AG09319 (cell line): ENCODE data around the gene MARCHF3.
"Not testable (repeated sequence)": the region's sequence is repeated elsewhere in the genome, so short reads cannot be mapped to it uniquely, and the experiment has no call there.

ENCODE experiments used
- DNase-seq: peaks from one replicate; pipeline ENCODE4 v3.0.0-alpha.2; 2010; ENCODE audit warnings: low read depth; ENCODE audit errors: extremely low read depth
- TF ChIP-seq, protein P1 (sequence below): IDR thresholded peaks from 2 replicates; pipeline ENCODE4 v1.5.1; 2011; ENCODE audit warnings: low read depth, mild to moderate bottlenecking, inconsistent platforms, low read length, moderate library complexity

Gene MARCHF3

DNA sequence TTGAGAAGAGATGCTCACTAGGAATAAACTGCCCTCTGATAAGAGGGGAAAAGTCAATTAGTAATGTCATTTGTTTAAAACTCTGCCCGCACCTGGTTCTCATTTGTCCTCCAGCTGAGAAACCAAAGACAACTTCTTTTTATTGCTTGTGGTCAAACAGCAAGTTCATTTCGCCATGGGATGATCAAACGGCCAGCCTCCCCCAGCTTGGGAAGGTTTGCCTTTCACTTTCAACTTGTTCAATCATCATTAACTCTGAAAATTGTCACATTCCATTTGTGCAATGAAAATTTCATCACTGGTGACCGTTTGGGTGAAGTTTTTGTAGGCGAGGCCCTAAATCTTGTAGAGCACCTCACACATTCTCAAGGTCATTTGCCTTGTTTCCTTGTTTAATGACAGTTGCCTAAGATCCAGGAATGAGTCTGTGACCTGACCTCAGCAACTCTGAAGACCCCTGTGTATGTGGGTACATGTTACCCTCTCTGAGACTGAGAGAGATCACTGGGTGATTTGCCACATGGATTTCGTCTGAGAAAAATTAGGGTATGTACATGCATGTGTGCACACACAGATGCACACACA is 117.7 kb downstream of the MARCHF3 start:
- TF ChIP-seq, protein P1, sequence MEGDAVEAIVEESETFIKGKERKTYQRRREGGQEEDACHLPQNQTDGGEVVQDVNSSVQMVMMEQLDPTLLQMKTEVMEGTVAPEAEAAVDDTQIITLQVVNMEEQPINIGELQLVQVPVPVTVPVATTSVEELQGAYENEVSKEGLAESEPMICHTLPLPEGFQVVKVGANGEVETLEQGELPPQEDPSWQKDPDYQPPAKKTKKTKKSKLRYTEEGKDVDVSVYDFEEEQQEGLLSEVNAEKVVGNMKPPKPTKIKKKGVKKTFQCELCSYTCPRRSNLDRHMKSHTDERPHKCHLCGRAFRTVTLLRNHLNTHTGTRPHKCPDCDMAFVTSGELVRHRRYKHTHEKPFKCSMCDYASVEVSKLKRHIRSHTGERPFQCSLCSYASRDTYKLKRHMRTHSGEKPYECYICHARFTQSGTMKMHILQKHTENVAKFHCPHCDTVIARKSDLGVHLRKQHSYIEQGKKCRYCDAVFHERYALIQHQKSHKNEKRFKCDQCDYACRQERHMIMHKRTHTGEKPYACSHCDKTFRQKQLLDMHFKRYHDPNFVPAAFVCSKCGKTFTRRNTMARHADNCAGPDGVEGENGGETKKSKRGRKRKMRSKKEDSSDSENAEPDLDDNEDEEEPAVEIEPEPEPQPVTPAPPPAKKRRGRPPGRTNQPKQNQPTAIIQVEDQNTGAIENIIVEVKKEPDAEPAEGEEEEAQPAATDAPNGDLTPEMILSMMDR = no peak
- peak; percentile 22 for DNase-seq

DNA sequence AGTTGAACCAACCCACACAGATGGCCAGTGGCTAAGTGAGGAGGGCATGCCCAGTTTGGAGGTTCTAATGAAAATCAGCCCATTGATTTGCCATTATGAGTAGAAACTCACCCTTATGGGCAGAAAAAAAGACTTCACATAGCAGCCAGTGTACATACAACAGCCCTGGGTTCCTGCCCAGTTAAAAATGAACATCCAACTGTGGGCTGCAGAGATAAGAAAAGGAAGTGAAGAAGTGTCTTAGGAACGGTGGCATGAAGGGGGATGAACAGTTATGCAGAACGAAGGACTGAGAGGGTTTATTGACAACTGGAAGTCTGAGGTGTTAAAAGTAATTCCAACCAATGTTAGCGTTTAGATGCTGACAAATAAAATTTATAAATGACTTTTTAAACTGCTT is 118.4 kb downstream of the MARCHF3 start:
- DNase-seq = no peak
- TF ChIP-seq, protein P1 = no peak

DNA sequence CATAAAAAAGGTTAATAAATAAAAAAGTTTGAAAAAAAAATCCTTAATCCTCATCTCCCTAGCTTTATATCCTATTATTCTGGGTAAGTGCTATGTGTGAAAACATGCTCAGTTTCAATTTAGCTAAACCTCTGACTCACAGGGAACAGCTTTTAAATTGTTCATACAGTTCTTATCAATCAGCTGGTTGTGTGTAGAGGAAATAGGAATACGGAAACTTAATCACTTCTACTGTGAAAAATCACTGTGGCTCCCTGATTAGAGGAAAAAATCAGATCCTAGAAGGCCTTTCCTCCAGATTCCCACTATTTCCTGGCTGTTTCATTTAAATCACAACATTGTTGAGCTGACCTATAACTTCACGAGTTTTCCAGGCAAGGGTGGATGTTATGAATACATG is 120.5 kb downstream of the MARCHF3 start:
- no peak for DNase-seq
- TF ChIP-seq, protein P1 = no peak

DNA sequence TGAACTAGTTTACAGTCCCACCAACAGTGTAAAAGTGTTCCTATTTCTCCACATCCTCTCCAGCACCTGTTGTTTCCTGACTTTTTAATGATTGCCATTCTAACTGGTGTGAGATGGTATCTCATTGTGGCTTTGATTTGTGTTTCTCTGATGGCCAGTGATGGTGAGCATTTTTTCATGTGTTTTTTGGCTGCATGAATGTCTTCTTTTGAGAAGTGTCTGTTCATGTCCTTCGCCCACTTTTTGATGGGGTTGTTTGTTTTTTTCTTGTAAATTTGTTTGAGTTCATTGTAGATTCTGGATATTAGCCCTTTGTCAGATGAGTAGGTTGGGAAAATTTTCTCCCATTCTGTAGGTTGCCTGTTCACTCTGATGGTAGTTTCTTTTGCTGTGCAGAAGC is 126.0 kb downstream of the MARCHF3 start:
- DNase-seq = not testable (repeated sequence)

DNA sequence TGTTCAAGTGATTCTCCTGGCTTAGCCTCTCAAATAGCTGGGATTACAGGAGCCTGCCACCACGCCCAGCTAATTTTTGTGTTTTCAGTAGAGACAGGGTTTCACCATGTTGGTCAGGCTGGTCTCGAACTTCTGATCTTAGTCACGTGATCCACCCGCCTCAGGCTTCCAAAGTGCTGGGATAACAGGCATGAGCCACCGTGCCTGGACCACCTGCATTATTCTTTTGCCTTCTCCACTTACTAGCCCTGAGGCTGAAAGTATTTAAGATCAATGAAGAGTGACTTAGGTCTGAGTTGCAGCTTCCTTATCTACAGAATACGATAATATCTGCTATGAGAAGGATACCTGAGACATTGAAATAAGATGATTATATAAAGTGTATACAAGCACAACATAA is 129.6 kb downstream of the MARCHF3 start:
- TF ChIP-seq, protein P1 = no peak
- DNase-seq = no peak

DNA sequence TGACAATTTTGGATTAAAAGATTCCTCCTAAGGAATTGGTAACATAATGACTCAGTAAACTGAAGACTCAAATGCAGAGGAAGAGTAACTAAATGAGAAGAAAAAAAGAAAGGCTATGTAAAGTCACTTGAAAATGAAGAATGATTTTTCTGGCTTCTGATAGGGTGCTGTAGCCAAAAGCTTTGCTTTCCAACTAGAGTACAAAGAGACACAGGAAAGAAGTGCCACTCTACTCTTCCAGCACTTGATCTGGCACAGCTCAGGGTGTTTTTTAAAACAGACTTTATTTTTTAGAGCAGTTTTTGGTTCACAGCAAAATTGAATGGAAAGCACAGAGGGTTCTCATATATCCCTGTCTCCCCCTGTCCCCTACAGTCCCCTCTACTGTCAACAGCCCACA is 130.9 kb downstream of the MARCHF3 start:
- no peak for DNase-seq

DNA sequence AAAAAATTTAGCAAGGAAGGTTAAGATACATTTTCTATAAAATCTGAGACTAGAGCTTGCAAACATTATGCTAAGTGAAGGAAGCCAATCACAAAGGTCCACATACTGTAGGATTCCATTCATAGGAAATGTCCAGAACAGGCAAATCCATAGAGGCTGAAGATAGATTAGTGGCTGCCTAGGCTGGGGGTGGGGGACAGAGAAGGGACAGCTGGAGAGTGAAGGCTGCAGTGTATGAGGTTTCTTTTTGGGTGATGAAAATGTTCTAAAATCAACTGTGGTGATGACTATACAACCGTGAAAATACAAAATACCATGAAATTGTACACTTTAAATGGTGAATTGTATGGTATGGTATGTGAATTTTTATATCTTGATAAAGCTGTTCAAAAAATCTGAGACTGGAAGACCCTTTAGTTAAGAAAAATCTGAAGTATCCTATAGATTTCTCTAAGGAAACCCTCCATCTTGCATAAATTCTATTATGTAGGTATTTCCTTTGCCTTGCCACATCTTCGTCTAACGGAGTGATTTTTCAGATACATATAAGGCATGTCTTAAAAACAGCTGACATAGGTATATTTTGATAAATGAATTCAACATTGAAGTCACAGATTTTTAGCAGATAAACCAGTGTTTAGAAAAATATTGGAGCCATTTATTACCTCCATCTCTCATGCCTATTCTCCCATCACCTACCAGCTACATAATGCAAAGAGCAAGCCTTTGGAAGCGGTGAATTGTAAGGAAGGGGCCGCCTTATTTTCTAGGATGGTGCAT is 132.3 kb downstream of the MARCHF3 start:
- TF ChIP-seq, protein P1 = no peak
- DNase-seq = no peak

More for the DNA sequence above, 130.9 kb downstream of the MARCHF3 start:
- TF ChIP-seq, protein P1 = no peak
